HG03095 (cell line): ENCODE results near the gene TGFBR2.

Experiments used
- ATAC-seq: cut with Tn5 transposase; IDR thresholded peaks from one replicate; pipeline ENCODE4 v1.9.1; 2021; ENCODE audit warnings: moderate library complexity; ENCODE audit not compliant: unreplicated experiment

The TGFBR2 gene

DNA sequence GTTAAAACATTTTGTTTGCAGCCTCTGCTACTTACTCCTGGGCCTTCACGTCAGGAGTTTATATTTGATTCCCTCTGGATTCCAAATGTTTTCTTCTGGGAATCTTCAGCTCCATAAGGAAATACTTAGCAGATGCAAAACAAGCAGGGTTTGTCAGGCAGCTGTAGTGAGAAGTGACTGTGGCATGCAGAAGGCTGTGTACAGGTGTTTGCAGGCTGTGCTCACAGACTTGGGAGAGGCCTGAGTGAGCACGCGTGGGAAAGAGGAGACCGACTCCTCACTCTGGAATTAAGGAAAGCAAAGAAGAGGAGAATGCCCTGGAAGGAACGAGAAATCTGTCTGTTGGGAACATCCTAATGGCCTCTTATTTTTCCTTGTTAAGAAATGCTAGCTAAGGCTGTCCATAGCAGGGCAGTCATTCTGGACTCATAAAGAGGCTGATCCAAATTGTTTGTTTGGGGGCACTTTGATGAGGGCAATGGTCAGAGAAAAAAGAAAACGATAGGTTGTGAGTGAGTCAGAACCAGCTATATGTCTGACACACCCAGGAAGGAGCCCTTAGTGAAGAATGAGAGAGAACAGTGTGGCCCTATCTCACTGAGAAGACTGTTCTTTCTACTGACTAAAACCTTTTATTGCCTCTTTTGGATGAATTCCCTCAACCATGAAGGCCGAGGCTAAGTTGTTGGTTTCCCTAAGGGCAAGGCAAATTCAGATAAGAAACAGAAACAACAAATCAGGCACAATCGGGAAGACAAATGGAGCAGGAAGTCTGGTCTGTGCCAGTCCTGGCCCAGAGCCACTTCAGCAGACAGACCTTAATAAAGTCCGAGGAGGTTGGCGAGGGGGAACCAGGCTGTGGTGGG is 82.6 kb downstream of the TGFBR2 start:
- no peak for ATAC-seq

GRCh38 chr3:30690199-30690598 is 83.8 kb downstream of the TGFBR2 start:
- no peak for ATAC-seq

GRCh38 chr3:30691249-30691880 is 85.0 kb downstream of the TGFBR2 start:
- ATAC-seq, result no peak

GRCh38 chr3:30691944-30692343 is 85.5 kb downstream of the TGFBR2 start:
- ATAC-seq, result no peak

DNA sequence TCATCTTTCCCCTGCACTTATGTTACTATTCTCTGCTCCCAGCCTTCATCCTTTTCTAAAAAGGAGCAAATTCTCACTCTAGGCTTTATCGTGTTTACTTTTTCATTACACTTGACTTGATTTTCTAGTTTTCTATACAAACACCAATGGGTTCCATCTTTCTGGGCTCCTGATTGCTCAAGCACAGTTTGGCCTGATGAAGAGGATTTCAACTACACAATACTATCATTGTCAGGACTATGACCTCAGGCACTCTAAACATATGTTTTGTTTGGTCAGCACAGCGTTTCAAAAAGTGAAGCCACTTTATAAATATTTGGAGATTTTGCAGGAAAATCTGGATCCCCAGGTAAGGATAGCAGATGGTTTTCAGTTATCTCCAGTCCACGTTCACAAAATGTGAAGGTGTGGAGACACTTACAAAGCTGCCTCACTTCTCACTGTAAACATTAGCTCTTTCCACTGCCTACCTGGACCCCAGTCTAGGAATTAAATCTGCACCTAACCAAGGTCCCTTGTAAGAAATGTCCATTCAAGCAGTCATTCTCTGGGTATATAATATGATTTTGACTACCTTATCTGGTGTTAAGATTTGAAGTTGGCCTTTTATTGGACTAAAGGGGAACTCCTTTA is 86.2 kb downstream of the TGFBR2 start:
- no peak for ATAC-seq

DNA sequence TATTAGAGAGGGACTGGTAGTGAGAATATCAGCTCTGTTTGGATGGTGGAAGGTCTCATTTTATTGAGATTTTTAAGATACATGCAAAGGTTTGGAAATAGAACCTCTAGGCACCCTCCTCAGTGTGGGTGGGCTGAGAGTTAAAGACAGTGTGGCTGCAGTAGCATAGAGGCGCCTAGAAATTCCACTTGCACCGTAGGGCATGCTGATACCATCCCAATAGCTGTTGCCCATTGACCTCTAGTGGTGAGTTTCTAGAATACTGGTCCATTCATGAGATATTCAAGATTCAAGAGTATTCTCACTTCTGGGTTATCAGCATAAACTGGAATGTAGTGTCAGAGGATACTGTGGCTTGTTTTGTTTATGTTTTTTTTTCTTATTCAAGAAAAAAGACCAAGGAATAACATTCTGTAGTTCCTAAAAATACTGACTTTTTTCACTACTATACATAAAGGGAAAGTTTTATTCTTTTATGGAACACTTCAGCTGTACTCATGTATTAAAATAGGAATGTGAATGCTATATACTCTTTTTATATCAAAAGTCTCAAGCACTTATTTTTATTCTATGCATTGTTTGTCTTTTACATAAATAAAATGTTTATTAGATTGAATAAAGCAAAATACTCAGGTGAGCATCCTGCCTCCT is 87.2 kb downstream of the TGFBR2 start:
- peak; percentile 93 for ATAC-seq

DNA sequence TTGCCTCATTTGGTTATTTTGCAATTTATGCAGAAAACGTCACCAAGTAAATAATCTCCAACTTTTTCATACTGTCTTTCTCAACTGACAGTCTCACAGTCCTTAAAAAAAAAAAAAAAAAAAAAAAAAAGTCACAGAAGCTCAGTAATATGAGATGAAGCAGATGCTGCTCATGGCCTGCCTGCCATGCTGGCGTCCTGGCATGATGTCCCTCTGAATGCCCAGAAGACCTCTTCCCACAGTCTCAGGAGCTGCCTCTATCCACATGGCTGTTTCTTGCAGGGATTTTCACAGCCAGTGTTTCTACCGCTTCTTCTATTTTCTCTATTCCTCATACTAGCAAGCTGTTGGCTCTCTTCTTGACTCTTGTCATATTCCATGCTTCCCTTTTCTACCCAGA is 87.7 kb downstream of the TGFBR2 start:
- no peak for ATAC-seq

DNA sequence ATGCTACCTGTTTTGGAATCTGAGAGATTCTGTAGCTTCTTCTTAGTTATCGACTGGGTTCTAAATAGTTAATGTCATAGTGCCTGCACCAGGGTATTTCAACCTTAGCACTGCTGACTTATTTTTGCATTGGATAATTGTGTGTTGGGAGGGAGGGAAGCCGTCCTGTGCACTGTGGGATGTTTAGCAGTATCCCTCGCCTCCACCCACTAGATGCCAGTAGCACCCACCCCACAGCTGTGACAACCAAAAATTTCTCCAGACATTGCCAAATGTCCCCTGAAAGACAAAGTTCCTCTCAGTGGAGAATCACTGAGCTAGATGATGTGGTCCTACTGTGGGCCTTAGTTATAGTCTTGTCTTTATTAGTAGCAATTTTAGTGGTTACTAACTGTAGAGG is 88.3 kb downstream of the TGFBR2 start:
- ATAC-seq, result no peak

- ATAC-seq, result no peak
These were observed 89.1 kb downstream of the TGFBR2 start for GRCh38 chr3:30695302-30696061.

- no peak for ATAC-seq
These were observed 90.0 kb downstream of the TGFBR2 start for GRCh38 chr3:30696403-30696819.

GRCh38 chr3:30696896-30697295 is 90.5 kb downstream of the TGFBR2 start:
- ATAC-seq, result no peak

DNA sequence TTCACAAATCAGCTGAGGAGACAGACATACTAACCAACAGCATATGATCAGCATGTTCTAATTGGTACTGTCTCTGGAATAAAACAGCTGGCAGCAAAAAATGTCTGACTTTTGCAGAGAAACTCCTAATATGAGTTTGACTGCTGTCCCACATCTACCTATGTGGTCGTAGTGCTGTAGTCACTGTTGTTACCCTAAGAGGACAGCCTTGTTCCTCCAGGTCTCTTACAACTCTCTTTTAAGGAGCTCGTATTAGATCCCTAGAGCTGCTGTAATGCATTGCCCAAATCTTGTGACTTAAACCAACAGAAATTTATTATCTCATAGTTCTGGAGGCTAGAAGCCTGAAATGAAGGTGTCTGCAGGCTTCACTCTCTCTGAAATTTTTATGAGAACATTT is 92.1 kb downstream of the TGFBR2 start:
- no peak for ATAC-seq

DNA sequence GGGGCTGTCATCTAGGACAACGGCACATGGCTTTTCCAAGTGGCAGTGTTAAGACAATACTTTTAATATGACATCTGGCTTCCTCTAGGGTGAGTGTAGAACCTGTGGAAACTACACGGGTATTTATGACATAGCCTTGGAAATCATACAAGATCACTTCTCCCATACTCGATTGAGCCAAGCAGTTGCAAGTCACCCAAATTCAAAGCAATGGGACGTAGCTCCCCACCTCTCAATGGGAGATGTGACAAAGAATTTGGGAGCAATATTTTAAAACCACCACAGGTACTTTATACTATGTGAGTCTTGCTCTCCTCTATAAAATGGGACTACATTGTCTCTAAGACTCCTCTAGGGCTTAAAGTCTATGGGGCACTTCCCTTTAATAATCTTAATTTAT is 93.5 kb downstream of the TGFBR2 start:
- no peak for ATAC-seq

DNA sequence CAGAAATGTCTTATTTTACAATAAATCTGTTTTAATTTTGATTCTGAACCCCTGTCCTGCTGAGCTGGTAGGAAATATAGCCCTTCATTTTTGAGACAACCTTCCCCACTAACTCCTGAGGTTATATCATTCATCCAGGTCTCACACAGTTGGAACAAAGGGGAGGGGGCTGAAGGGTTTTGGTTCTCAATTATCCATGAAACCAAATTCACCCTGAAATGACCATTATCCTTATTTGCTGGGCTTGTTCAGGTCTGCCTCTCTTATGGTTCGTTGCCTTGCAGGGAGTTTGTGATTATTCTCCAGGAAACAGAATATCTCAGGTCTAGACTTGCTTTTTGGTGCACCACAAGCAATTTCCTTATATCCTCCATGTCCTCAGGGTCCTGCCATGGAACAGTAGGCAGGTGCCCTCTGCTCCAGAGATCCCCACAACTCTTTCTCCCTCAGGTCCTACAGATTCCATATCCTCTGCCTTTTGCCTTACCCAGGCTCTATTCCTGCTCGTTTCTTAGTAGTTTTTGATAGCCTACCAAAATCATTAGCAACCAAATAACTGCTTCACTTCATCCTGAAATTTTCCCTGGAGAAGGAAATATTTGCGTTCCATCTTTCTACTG is 94.4 kb downstream of the TGFBR2 start:
- no peak for ATAC-seq

- no peak for ATAC-seq
These were observed 95.8 kb downstream of the TGFBR2 start for GRCh38 chr3:30702038-30702827.

- no peak for ATAC-seq
These were observed 96.5 kb downstream of the TGFBR2 start for GRCh38 chr3:30702828-30703397.

DNA sequence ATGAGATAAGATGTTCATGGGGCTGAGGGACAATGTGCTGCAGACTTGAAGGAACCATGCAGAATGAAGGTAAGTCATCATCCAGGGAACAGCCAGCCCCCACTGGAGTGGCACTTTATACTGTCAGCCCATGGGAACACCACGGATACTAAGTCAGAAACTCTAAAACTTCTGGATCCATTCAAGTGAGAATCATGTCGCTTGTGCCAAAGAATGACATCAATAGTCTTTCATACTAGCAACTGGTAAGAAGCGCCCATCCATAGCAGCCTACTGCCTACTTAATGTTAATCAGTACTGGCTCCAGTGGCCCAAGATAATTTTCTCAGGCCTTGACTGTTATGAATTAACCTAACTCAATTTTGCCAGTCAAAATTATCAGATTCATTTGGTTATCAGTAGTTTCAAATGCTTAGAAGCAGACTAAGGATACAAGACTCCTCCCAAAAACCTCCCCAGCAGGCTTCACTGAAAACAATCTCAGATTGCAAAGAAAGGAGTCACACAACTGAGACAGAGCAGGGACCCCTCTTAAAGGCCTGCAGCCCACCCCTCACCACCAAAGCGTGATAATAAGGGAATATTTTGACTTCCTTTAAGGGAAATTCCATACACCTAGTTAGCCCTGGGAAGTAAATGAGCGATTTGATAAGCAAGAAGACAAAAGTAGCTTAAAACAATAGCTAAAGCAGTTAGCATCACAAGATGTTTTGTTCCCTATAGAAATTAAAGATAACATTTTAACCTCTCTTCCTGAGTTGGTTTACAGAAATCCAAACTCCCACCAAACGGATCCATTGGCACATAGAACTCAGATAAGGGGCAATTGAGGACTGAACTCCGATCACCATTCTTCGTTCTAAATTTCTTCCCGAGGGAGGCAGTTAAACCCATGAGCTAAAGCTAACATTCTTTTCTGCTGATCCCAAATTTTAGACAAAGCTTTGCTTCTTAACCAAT is 98.8 kb downstream of the TGFBR2 start:
- no peak for ATAC-seq

- no peak for ATAC-seq
These were observed 101.4 kb downstream of the TGFBR2 start for GRCh38 chr3:30707825-30708224.
